ENCODE results near the gene E2F4. TPM values are rescaled to one million over a fixed set of nuclear protein-coding genes. Genes with fewer than 3 reads are reported as not detected.

E2F4 gene
- total and polyA plus RNA-seq, 2 of the 8 experiments (the other 6 are each of a cell fraction or from before 2014, with no cell fraction given) = 79.9 to 157 TPM

DNA sequence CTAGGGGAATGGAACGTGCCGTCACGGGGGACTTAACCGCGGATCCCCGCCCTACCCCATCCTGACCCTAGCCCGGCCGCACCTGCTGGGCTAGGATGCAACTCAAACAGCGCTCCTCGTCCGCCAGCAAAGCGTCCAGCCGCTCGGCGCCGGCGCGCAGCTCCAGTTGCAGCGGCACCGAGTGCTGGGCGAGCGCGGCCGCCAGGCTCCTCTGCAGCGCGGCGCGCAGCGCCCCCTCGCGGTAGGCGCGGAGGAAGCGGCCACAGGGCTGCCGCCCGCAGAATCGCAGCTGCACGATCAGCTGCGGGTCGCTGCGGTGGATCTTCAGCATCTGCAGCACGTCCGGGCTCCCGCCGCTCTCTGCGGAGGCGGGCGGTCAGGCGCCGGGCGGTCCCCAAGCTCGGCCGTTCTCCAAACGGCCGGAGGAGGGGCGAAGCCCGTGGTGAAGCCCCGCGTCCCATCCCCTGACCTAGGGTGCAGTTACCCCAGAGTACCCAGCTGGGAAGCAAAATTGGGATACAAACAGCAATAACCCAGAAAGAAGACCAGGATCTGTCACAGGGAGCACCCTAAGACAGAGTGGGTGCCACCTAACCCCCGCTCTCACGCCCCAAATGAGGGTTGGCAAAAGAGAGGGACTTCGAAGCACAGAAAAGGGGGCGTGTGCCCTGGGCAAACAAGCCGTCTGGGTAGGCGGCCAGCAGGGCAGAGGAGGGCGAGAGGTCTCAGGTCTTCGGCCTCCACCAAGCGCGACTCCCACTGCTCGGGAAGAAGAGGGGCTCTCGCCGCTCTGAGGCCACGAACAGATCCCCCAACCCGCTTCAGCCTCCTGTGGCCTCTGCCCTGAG lies 36.4 kb upstream of the E2F4 start (continued):
- TF ChIP-seq KDM5A (IDR thresholded peaks at IDR 0.05; ENCODE audit: low read length) = no peak
- peak; percentile 8; the same call in 1 of the 2 replicates for TF ChIP-seq CREB1 (IDR thresholded peaks at IDR 0.05)
- no peak for TF ChIP-seq RFX5 (IDR thresholded peaks at IDR 0.05; ENCODE audit: borderline replicate concordance, low read depth, low read length)
- TF ChIP-seq SP4 (IDR thresholded peaks at IDR 0.05; ENCODE audit: low read length) = no peak
- peak; percentile 51 for TF ChIP-seq NANOG (IDR thresholded peaks at IDR 0.05; ENCODE audit: insufficient read depth, low read depth, low read length, poor library complexity, severe bottlenecking)
- TF ChIP-seq, protein P1, sequence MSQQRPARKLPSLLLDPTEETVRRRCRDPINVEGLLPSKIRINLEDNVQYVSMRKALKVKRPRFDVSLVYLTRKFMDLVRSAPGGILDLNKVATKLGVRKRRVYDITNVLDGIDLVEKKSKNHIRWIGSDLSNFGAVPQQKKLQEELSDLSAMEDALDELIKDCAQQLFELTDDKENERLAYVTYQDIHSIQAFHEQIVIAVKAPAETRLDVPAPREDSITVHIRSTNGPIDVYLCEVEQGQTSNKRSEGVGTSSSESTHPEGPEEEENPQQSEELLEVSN (IDR thresholded peaks at IDR 0.05) = no peak; the same call in 1 of the 2 replicates
- no peak for TF ChIP-seq SP1 (IDR thresholded peaks at IDR 0.05; ENCODE audit: low read depth, low read length)
- no peak for TF ChIP-seq CEBPB (IDR thresholded peaks at IDR 0.05; ENCODE audit: low read depth, low read length)
- TF ChIP-seq EP300 (IDR thresholded peaks at IDR 0.05; ENCODE audit: borderline replicate concordance in 1 of 2, low read depth in 2 of 2, low read length in 2 of 2) = no peak; a peak in 1 of 3 replicates
- TF ChIP-seq KDM1A (IDR thresholded peaks at IDR 0.05; ENCODE audit: borderline replicate concordance, low read length) = no peak
- TF ChIP-seq, protein P2, sequence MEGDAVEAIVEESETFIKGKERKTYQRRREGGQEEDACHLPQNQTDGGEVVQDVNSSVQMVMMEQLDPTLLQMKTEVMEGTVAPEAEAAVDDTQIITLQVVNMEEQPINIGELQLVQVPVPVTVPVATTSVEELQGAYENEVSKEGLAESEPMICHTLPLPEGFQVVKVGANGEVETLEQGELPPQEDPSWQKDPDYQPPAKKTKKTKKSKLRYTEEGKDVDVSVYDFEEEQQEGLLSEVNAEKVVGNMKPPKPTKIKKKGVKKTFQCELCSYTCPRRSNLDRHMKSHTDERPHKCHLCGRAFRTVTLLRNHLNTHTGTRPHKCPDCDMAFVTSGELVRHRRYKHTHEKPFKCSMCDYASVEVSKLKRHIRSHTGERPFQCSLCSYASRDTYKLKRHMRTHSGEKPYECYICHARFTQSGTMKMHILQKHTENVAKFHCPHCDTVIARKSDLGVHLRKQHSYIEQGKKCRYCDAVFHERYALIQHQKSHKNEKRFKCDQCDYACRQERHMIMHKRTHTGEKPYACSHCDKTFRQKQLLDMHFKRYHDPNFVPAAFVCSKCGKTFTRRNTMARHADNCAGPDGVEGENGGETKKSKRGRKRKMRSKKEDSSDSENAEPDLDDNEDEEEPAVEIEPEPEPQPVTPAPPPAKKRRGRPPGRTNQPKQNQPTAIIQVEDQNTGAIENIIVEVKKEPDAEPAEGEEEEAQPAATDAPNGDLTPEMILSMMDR (IDR thresholded peaks at IDR 0.05; ENCODE audit: control extremely low read depth in 1 of 3, insufficient read depth in 1 of 3, low read depth in 1 of 3, low read length in 3 of 3) = peak; percentile 94 to 98 (median 95)
- no peak for TF ChIP-seq CBX5 (IDR thresholded peaks at IDR 0.05; ENCODE audit: low read depth, low read length)
- no peak for TF ChIP-seq MAFK (IDR thresholded peaks at IDR 0.05; ENCODE audit: low read depth, low read length)
- TF ChIP-seq SRF (IDR thresholded peaks at IDR 0.05; ENCODE audit: low read depth, low read length) = peak; percentile 72
- no peak for TF ChIP-seq BCL11A (IDR thresholded peaks at IDR 0.05; ENCODE audit: low read depth in 2 of 2, low read length in 2 of 2)
- TF ChIP-seq POU5F1 (IDR thresholded peaks at IDR 0.05; ENCODE audit: low read depth, low read length) = no peak
- TF ChIP-seq, protein P3, sequence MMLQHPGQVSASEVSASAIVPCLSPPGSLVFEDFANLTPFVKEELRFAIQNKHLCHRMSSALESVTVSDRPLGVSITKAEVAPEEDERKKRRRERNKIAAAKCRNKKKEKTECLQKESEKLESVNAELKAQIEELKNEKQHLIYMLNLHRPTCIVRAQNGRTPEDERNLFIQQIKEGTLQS (IDR thresholded peaks at IDR 0.05; ENCODE audit: insufficient read depth, low read depth, low read length) = no peak
- no peak for TF ChIP-seq POLR2AphosphoS5 (IDR thresholded peaks at IDR 0.05; ENCODE audit: low read depth, low read length)
- TF ChIP-seq RNF2 (IDR thresholded peaks at IDR 0.05; ENCODE audit: borderline replicate concordance, low read depth, low read length, missing control alignments, poor library complexity, severe bottlenecking) = no peak
